Endothelial cell of umbilical vein (primary cell): ENCODE results near the gene MNAT1. TPM values are rescaled to one million over a fixed set of nuclear protein-coding genes. Genes with fewer than 3 reads are reported as not detected.

Experiments
- BruUV-seq: library from RNA; stranded (reverse); fragments of 400-500 nt; replicated peaks from 2 replicates; lab custom pipeline; 2021; lab: Mats Ljungman, UMichigan
- CTCF ChIA-PET: fragments of 300-600, 350-600 bp; sonication (Branson Sonifier 250); formaldehyde crosslinking; loops from one replicate; lab custom pipeline; 2021; ENCODE audit warnings: antibody characterized with exemption, inconsistent platforms; lab: Charles Lee
- POLR2A ChIA-PET: fragments of 300-600, 350-600 bp; sonication (Branson Sonifier 250); formaldehyde crosslinking; loops from one replicate; lab custom pipeline; 2021; ENCODE audit warnings: antibody characterized with exemption, inconsistent platforms; lab: Charles Lee
- DNase-seq: peaks from one replicate; pipeline ENCODE4 v3.0.0-alpha.2; 2011; ENCODE audit warnings: low read depth, low spot score
- FAIRE-seq: peaks from 2 replicates; lab custom pipeline; 2011; peaks lifted over from hg19 to GRCh38; lab: Jason Lieb, UNC
- H2AFZ ChIP-seq: 2 replicates; pipeline ENCODE4 v1.6.0; 2012; ENCODE audit warnings: low read depth, low read length, control low read depth, inconsistent platforms
- H3K27ac ChIP-seq: 2 replicates; pipeline ENCODE4 v1.5.1; 2011; ENCODE audit warnings: low read depth, mild to moderate bottlenecking, control low read depth, low read length, moderate library complexity; ENCODE audit not compliant: insufficient read depth
- H3K27me3 ChIP-seq, 2 experiments: 2 replicates each; pipeline versions ENCODE4 v1.6.0 to v1.6.1; 2011; ENCODE audit warnings: low read length in 2 of 2, mixed read lengths in 1 of 2; ENCODE audit not compliant: control insufficient read depth in 2 of 2, insufficient read depth in 2 of 2
- H3K36me3 ChIP-seq, 2 experiments: 2 replicates in 1 of 2; 3 replicates in 1 of 2; pipeline ENCODE4 v1.5.1; 2011; ENCODE audit warnings: low read length in 2 of 2, mild to moderate bottlenecking in 1 of 2, moderate library complexity in 1 of 2; ENCODE audit not compliant: control insufficient read depth in 2 of 2, insufficient read depth in 2 of 2; ENCODE audit errors: extremely low read depth in 1 of 2
- H3K4me1 ChIP-seq: 3 replicates; pipeline ENCODE4 v1.5.1; 2011; ENCODE audit warnings: mild to moderate bottlenecking, low read length; ENCODE audit not compliant: control insufficient read depth, insufficient read depth; ENCODE audit errors: extremely low read depth
- H3K4me2 ChIP-seq: 2 replicates; pipeline ENCODE4 v1.6.1; 2011; ENCODE audit warnings: low read length, control low read depth, mixed read lengths; ENCODE audit not compliant: insufficient read depth
- H3K4me3 ChIP-seq, 3 experiments: fragments of 200-600 bp in 1 of 3; sonication (generic), shearing (Covaris generic) in 1 of 3; replicated peaks in 1 of 3; 2 replicates each; pipeline ENCODE4 v1.5.1; 2011 to 2016; ENCODE audit warnings: control low read depth in 3 of 3, low read length in 3 of 3, mild to moderate bottlenecking in 2 of 3, inconsistent platforms in 1 of 3, low read depth in 1 of 3, moderate library complexity in 1 of 3; ENCODE audit not compliant: insufficient read depth in 1 of 3
- H3K79me2 ChIP-seq: 2 replicates; pipeline ENCODE4 v1.6.0; 2012; ENCODE audit warnings: low read length, inconsistent platforms; ENCODE audit not compliant: control insufficient read depth, insufficient read depth
- H3K9ac ChIP-seq: replicated peaks from 2 replicates; pipeline ENCODE3; 2011; ENCODE audit warnings: low read length, control low read depth; ENCODE audit not compliant: insufficient read depth; ENCODE audit errors: extremely low read depth
- H3K9me1 ChIP-seq: replicated peaks from 3 replicates; pipeline ENCODE4 v1.6.0; 2011; ENCODE audit warnings: mild to moderate bottlenecking, low read length; ENCODE audit not compliant: control insufficient read depth, insufficient read depth; ENCODE audit errors: extremely low read depth
- H3K9me3 ChIP-seq: replicated peaks from 2 replicates; pipeline ENCODE4 v1.5.1; 2012; ENCODE audit warnings: low read length, inconsistent platforms; ENCODE audit not compliant: control insufficient read depth, insufficient read depth
- H4K20me1 ChIP-seq: replicated peaks from 2 replicates; pipeline ENCODE3; 2011; ENCODE audit warnings: mild to moderate bottlenecking, low read length; ENCODE audit not compliant: control insufficient read depth, insufficient read depth; ENCODE audit errors: extremely low read depth
- EZH2 ChIP-seq: IDR thresholded peaks from 2 replicates; pipeline ENCODE4 v1.6.1; 2012; ENCODE audit warnings: borderline replicate concordance, low read depth, mild to moderate bottlenecking, moderate library complexity, low read length, inconsistent platforms; ENCODE audit not compliant: severe bottlenecking
- FOS ChIP-seq: IDR thresholded peaks from 2 replicates; pipeline ENCODE4 v1.6.1; 2011; ENCODE audit warnings: mild to moderate bottlenecking, low read length, moderate library complexity, borderline replicate concordance; ENCODE audit not compliant: insufficient read depth
- GATA2 ChIP-seq: IDR thresholded peaks from 2 replicates; pipeline ENCODE4 v1.7.0; 2011; ENCODE audit warnings: low read depth, mild to moderate bottlenecking, moderate library complexity, mixed read lengths, low read length; ENCODE audit not compliant: insufficient read length, insufficient read depth
- JUN ChIP-seq: IDR thresholded peaks from 2 replicates; pipeline ENCODE4 v1.6.1; 2011; ENCODE audit warnings: borderline replicate concordance, low read depth; ENCODE audit not compliant: insufficient read length, insufficient read depth
- MYC ChIP-seq: IDR thresholded peaks from one replicate; pipeline ENCODE4 v1.6.1; 2011; ENCODE audit warnings: mild to moderate bottlenecking, low read depth, low read length
- POLR2A ChIP-seq: IDR thresholded peaks from 2 replicates; pipeline ENCODE4 v1.6.1; 2012; ENCODE audit warnings: low read depth, mild to moderate bottlenecking, control low read depth, low read length
- POLR2AphosphoS5 ChIP-seq: IDR thresholded peaks from 2 replicates; pipeline ENCODE4 v1.6.1; 2012; ENCODE audit warnings: low read depth, mild to moderate bottlenecking, control low read depth, low read length, moderate library complexity; ENCODE audit not compliant: insufficient read depth
- dilution Hi-C: fragments of 300-500 bp; cut with MboI; formaldehyde crosslinking; loops from one replicate; pipeline ENCODE4 v1.15.0; 2019; ENCODE audit warnings: low sequenced_read_pairs; ENCODE audit not compliant: extremely low pct_ligation_motif_present
- intact Hi-C: fragments of 100-400 bp; cut with micrococcal nuclease; formaldehyde crosslinking; loops from one replicate; pipeline ENCODE4 v1.10.0; 2022
- polyA plus RNA-seq, 4 experiments: library from polyadenylated mRNA; depleted of rRNA in 3 of 4; stranded (reverse) in 3 of 4; unstranded in 1 of 4; fragments of >200 nt; gene quantifications; 2 replicates each; pipeline versions ENCODE4 v1.2.1 to v1.2.3, GENCODE V29; 2011 to 2012; ENCODE audit warnings: missing spikeins in 1 of 4
- total RNA-seq: library from RNA; stranded (reverse); gene quantifications from 2 replicates; pipeline ENCODE4 v1.2.3, GENCODE V29; 2021
- TF ChIP-seq, protein P1 (sequence below): IDR thresholded peaks from 2 replicates; pipeline ENCODE4 v1.6.1; 2011; ENCODE audit not compliant: insufficient read depth, insufficient read length
- TF ChIP-seq, protein P2 (sequence below), 2 donors: IDR thresholded peaks; 1 replicate in 1 of 2; 2 replicates in 1 of 2; pipeline ENCODE4 v1.5.1; 2011; ENCODE audit warnings: low read length in 2 of 2, mild to moderate bottlenecking in 2 of 2, moderate library complexity in 2 of 2, control low read depth in 1 of 2, inconsistent platforms in 1 of 2, low read depth in 1 of 2; ENCODE audit not compliant: insufficient read depth in 1 of 2; ENCODE audit errors: extremely low read depth in 1 of 2

The MNAT1 gene
- total and polyA plus RNA-seq, 2 donors (not counting 3 experiments of a cell fraction or from before 2014, with no cell fraction given): 35.7 to 55.7 TPM

DNA sequence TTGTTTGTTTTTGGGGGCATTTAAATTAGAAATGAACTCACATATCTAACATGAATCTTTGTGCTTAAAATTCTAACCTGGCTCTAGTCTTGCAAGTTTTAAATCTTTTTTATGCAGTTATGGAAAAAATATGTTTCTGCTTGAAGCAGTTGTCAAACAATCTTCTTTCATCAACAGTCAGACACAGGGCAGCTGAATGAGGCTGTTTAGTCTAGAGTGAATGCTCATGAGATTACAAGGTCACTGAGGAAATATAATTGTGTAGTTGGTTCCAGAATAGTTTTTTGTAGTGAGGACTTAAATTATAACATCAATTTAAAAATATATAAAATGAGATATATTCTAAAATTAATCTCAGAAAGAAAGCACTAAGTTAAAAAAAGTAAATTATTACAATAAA lies 169.8 kb downstream of the MNAT1 start:
- H3K4me2 ChIP-seq: no peak overlapping the region
- H3K36me3 ChIP-seq: no peaks in the 10 kb centered on the region
- H2AFZ ChIP-seq: no peak overlapping the region
- TF ChIP-seq, protein P1, sequence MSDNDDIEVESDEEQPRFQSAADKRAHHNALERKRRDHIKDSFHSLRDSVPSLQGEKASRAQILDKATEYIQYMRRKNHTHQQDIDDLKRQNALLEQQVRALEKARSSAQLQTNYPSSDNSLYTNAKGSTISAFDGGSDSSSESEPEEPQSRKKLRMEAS: no peak
- TF ChIP-seq, protein P2, sequence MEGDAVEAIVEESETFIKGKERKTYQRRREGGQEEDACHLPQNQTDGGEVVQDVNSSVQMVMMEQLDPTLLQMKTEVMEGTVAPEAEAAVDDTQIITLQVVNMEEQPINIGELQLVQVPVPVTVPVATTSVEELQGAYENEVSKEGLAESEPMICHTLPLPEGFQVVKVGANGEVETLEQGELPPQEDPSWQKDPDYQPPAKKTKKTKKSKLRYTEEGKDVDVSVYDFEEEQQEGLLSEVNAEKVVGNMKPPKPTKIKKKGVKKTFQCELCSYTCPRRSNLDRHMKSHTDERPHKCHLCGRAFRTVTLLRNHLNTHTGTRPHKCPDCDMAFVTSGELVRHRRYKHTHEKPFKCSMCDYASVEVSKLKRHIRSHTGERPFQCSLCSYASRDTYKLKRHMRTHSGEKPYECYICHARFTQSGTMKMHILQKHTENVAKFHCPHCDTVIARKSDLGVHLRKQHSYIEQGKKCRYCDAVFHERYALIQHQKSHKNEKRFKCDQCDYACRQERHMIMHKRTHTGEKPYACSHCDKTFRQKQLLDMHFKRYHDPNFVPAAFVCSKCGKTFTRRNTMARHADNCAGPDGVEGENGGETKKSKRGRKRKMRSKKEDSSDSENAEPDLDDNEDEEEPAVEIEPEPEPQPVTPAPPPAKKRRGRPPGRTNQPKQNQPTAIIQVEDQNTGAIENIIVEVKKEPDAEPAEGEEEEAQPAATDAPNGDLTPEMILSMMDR (IDR thresholded peaks at IDR 0.05; ENCODE audit: extremely low read depth in 1 of 2, insufficient read depth in 1 of 2, low read depth in 1 of 2, low read length in 2 of 2): no peak
- TF ChIP-seq GATA2 (no peak), MYC (no peak), JUN (no peak), POLR2AphosphoS5 (no peak), EZH2 (no peak), POLR2A (no peak), FOS (no peak)
- DNase-seq: no peak
- CTCF ChIA-PET: no interaction called here
- POLR2A ChIA-PET: no interaction called here
- FAIRE-seq: no peak
- no peak overlapping the region for H3K9ac ChIP-seq
- intact Hi-C loops: no loop called here
- no peaks in the 10 kb centered on the region for H3K79me2 ChIP-seq
- dilution Hi-C loops: no loop called here
- H3K4me3 ChIP-seq: no peak overlapping the region
- H3K4me1 ChIP-seq: no peaks in the 10 kb centered on the region
- H3K27me3 ChIP-seq: no peaks in the 10 kb centered on the region
- no peaks in the 10 kb centered on the region for H3K9me3 ChIP-seq
- H3K27ac ChIP-seq: no peak overlapping the region
- H3K9me1 ChIP-seq: no peaks in the 10 kb centered on the region
- peaks cover 4% of the 10 kb centered on the region for H4K20me1 ChIP-seq
- no TSS peak for BruUV-seq
